GM12864 (cell line): ENCODE measurements around the gene BABAM1.

Source experiments
- DNase-seq: peaks from one replicate; pipeline ENCODE4 v3.0.0-alpha.2; 2011; ENCODE audit warnings: low read depth
- H3K4me3 ChIP-seq: 2 replicates; pipeline ENCODE4 v1.5.1; 2011; ENCODE audit warnings: mild to moderate bottlenecking, low read depth, low read length, control low read depth
- TF ChIP-seq, protein P1 (sequence below): IDR thresholded peaks from 2 replicates; pipeline ENCODE4 v1.5.1; 2011; ENCODE audit warnings: low read depth, mild to moderate bottlenecking, moderate library complexity, low read length, control low read depth, inconsistent platforms; ENCODE audit errors: missing control alignments

Gene BABAM1

DNA sequence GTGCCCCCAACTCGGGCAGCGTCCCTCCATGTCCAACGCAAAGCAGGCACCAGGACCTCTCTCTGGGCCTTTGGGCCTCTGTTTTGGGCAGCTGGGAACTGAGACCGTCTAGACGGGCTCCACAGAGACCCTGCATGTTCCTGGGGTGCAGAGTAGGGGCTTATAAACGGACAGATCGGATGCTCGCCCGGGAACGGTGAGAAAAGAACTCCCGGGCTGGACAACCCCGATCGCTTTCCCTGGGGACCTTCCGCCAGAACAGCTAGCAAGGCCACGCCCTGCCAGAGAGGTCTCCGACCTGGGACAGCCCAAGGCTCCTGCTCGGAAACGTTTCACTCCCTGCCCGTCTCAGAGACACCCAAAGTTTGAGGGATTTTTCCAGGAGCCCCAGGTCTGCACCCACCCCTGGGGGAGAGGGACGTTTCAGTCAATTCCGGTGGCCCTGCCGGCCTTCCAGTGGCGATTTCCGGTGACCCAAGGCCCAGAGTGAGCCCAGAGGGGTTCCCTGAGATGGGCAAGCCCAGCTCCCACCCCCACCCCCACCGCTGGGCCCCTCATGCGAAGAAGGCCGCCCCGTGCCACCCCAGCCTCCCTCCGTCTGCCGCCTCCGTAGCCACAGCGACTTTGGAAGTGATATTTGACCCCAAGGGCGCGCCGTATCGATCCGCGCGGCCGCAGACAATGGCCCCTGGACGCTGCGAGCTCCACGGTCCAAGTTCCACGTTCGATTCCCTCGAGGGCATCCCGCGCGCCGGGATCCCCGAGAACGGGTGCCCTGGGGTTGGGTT, 23.2 kb upstream of the BABAM1 start:
- no peak for DNase-seq
- H3K4me3 ChIP-seq = no peak overlapping the region
- TF ChIP-seq, protein P1, sequence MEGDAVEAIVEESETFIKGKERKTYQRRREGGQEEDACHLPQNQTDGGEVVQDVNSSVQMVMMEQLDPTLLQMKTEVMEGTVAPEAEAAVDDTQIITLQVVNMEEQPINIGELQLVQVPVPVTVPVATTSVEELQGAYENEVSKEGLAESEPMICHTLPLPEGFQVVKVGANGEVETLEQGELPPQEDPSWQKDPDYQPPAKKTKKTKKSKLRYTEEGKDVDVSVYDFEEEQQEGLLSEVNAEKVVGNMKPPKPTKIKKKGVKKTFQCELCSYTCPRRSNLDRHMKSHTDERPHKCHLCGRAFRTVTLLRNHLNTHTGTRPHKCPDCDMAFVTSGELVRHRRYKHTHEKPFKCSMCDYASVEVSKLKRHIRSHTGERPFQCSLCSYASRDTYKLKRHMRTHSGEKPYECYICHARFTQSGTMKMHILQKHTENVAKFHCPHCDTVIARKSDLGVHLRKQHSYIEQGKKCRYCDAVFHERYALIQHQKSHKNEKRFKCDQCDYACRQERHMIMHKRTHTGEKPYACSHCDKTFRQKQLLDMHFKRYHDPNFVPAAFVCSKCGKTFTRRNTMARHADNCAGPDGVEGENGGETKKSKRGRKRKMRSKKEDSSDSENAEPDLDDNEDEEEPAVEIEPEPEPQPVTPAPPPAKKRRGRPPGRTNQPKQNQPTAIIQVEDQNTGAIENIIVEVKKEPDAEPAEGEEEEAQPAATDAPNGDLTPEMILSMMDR = no peak

GRCh38 chr19:17244618-17245534, 22.4 kb upstream of the BABAM1 start:
- DNase-seq = no peak
- TF ChIP-seq, protein P1 = no peak

GRCh38 chr19:17245535-17245984, 21.7 kb upstream of the BABAM1 start, which contains the start of gene NR2F6:
NR2F6 (minus strand) TSS chr19:17245919; CDS start chr19:17245220, 699 bp downstream.
- TF ChIP-seq, protein P1 = no peak
- DNase-seq = no peak
- peak within 1 kb of the TSS; percentile 52 for H3K4me3 ChIP-seq

More at GRCh38 chr19:17244618-17245534, 22.4 kb upstream of the BABAM1 start:
- peak overlapping the region; percentile 52 for H3K4me3 ChIP-seq

DNA sequence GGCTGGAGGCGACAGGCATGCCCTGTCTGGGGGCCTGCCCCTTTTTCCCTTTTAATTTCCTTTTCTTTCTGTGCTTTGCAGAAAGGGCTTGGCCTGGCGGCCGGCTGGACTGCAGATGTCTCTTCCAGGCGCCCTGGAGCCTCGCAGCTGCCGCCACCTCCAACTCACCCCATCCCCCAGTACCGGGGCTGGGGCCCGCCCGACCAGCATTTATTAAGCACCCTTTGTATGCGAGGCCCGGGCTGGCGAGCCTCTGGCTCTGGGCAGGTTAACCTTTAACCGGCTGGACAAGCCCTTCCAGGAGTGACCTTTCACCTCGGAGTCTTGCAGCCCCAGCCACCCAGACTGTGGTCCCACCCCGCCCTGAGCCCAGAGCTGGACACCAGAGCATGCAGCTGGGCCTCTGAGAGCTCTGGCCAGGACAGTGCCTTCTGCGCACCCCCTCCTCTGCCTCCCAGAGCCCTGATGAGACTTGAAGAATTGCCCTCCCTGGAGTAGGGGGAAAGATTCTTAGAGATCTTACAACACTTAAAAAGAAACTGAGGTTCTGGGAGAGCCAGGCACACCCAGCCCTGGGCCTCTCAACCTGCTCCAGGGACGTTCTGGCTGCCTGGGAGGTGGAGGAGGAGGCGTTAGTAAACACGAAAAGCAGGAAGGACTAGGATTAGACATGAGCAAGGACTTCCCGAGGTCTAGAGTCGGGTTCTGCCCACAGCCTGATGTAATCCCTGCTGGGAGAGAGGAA, 20.4 kb upstream of the BABAM1 start:
- TF ChIP-seq, protein P1 = no peak
- H3K4me3 ChIP-seq = peak overlapping the region; percentile 52
- no peak for DNase-seq

DNA sequence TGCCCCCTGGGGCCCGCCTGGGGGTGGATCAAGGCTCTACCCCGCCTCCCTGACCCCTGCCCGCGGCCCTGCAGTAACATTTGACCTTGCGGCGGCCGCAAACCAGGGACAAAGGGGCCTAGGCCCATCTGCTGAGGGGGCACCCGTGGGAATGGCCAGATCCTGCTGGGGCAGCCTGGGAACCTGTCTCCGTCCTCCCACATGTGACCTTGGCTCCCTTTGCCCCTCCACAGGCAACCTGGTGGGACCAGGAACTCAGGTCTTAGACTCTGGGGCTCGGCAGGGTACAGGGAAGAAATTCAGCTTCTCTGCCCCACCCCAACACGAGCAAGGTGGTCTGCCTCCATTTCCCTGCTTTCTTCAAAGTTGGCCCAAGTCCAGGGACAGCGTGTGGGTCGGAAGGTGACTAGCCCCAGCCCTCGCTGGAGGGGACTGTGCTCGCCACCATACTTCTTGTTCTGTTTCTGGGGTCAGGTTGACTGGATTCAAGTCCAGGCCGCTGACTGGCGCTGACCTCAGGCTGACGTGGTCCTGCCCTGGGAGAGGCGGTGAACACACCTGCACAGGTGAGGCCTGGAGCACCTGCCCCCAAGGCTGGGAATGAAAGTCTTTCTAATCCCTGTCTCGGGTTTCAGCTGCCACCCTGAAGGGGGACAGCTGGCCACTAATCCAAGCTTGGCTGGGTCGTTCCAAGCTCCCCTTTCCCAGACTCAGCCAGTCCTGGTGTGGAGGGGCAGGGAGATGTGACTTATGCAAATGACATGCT, 19.0 kb upstream of the BABAM1 start:
- H3K4me3 ChIP-seq = no peak overlapping the region
- DNase-seq = no peak
- TF ChIP-seq, protein P1 = no peak
